ENCODE results near the gene CAPSL.

CAPSL gene

DNA sequence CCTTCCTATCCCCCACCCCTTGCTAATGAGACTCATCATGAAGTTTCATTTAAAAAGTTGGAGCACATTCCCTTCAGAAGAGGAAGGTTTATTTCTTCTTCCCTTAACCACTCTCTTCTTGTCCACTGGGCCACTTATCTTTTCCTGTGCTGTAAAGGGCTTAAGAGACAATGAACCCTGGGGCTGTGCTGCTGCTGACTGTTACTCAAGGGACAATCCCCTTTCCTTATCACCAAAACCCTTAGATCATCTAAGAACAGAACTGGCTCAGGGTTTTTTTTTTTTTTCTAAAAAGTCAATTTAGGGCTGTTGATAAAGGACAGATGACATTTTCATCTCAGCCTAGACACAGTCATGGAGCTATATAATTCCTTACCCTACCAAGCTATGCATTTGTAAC, 29.6 kb downstream of the CAPSL start:
- no peak for TF ChIP-seq CTCF (conservative IDR thresholded peaks at IDR 0.05; ENCODE audit: low read length)
- no peak overlapping the region for H3K4me3 ChIP-seq (ENCODE audit: low read length)
- no peak for DNase-seq (ENCODE audit: low read depth)

- TF ChIP-seq CTCF (conservative IDR thresholded peaks at IDR 0.05; ENCODE audit: low read length) = no peak
- no peak for DNase-seq (ENCODE audit: low read depth)
- H3K4me3 ChIP-seq (ENCODE audit: low read length) = no peak overlapping the region
These were observed 30.2 kb downstream of the CAPSL start for GRCh38 chr5:35908228-35908627.

GRCh38 chr5:35904443-35905132, 33.8 kb downstream of the CAPSL start:
- TF ChIP-seq CTCF (conservative IDR thresholded peaks at IDR 0.05; ENCODE audit: low read length) = no peak
- no peak overlapping the region for H3K4me3 ChIP-seq (ENCODE audit: low read length)
- DNase-seq (ENCODE audit: low read depth) = no peak

DNA sequence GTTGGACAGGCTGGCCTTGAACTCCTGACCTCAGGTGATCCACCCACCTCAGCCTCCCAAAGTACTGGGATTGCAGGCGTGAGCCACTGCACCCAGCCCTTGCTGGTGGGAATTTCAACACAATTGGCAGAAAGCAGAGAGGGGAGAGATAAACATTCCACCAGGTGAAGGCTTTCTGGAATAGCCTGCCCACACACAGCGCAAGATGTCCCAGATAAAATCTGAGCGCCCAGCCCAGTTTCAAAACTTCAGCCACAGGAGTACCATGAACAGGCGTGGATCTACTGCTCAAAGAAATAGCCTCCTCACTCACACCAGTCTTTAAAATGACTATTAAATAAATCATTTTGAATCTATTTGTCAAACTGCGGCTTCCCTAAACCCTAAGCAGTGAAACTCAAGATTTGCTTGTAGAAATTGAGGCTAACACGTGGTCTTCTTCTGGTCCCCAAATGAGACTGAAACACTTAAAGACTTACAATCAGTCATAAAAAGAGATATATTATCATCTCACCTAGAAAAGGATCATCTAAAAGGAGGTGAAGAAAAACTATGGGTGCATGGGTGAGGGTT, 34.7 kb downstream of the CAPSL start:
- DNase-seq (ENCODE audit: low read depth) = no peak
- H3K4me3 ChIP-seq (ENCODE audit: low read length) = no peak overlapping the region
- no peak for TF ChIP-seq CTCF (conservative IDR thresholded peaks at IDR 0.05; ENCODE audit: low read length)

GRCh38 chr5:35902046-35902672, 36.3 kb downstream of the CAPSL start:
- no peak for TF ChIP-seq CTCF (conservative IDR thresholded peaks at IDR 0.05; ENCODE audit: low read length)
- DNase-seq (ENCODE audit: low read depth) = no peak
- no peak overlapping the region for H3K4me3 ChIP-seq (ENCODE audit: low read length)

DNA sequence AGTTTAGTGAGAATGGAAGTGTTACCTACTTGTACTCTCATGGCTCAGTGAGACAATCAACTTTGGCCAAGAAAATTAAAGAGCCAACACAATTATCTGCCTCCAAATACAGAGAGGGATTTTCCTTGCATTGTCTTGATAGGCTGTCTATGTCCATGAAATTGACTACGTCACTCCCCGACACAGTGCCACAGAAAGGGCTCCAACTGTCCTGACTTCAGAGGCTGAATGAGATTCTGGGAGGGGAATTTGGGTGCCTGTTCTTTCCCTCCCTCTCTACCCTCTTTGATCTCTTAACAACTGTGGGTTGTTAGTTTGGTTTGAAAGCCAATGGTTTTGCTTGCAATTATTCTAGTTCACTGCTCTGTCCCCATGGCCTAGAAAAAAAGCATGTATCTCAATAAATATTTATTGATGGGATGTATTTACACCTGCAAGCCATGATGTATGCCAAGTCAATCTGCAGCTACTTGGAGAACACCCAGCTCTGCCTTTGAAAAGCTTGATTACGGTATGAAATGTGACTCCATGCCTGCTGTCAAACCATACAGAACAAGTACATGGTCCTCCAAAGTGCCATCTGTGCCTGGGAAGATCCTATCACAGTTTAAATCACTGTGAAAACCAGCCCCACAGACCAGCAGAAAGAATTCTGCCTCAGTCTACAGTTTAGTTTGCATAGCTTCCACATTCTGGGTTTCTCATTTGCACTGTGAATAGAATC, 37.3 kb downstream of the CAPSL start:
- no peak for TF ChIP-seq CTCF (conservative IDR thresholded peaks at IDR 0.05; ENCODE audit: low read length)
- no peak for DNase-seq (ENCODE audit: low read depth)
- H3K4me3 ChIP-seq (ENCODE audit: low read length) = no peak overlapping the region

Data from AG10803 (cell line).